WTC11 (cell line): ENCODE measurements around the gene PLXNC1. TPM values are rescaled to one million over a fixed set of nuclear protein-coding genes. Genes with fewer than 3 reads are reported as not detected.

Experiments
- ATAC-seq: fragments of 200-7000 bp; cut with Tn5 transposase; 2 replicates; pipeline ENCODE4 v1.10.0; 2021; ENCODE audit warnings: mild to moderate bottlenecking, moderate library complexity
- CTCF ChIA-PET: fragments of 300-600 bp; sonication (Branson Sonifier 250); formaldehyde crosslinking; loops from one replicate; lab custom pipeline; 2021; ENCODE audit warnings: antibody characterized with exemption; lab: Charles Lee
- POLR2A ChIA-PET: fragments of 350-600 bp; sonication (Branson Sonifier 250); formaldehyde crosslinking; loops from one replicate; lab custom pipeline; 2021; ENCODE audit warnings: antibody characterized with exemption; lab: Charles Lee
- DNase-seq: peaks from one replicate; pipeline ENCODE4 v3.0.0; 2021; ENCODE audit warnings: low spot score
- H3K27ac Mint-ChIP-seq: 2 replicates; pipeline ENCODE4 v1.8.0; 2021; ENCODE audit warnings: mixed read lengths
- H3K27me3 Mint-ChIP-seq: 2 replicates; pipeline ENCODE4 v1.8.0; 2021; ENCODE audit warnings: low read depth, mild to moderate bottlenecking, moderate library complexity, mixed read lengths
- H3K36me3 Mint-ChIP-seq: 2 replicates; pipeline ENCODE4 v1.8.0; 2021; ENCODE audit warnings: mixed read lengths
- H3K4me1 Mint-ChIP-seq: 2 replicates; pipeline ENCODE4 v1.8.0; 2022; ENCODE audit warnings: mixed read lengths
- H3K4me3 Mint-ChIP-seq: 2 replicates; pipeline ENCODE4 v1.8.0; 2021; ENCODE audit warnings: mild to moderate bottlenecking, moderate library complexity, mixed read lengths
- H3K9me3 Mint-ChIP-seq: 2 replicates; pipeline ENCODE4 v1.8.0; 2021; ENCODE audit warnings: mixed read lengths
- ELF4 ChIP-seq: sonication (generic); formaldehyde crosslinking; IDR thresholded peaks from 2 replicates; pipeline ENCODE4 v1.8.1; 2022; ENCODE audit warnings: low read depth, mild to moderate bottlenecking, moderate library complexity, missing genetic modification reagents
- ETV6 ChIP-seq: sonication (generic); formaldehyde crosslinking; IDR thresholded peaks from 2 replicates; pipeline ENCODE4 v1.8.1; 2022; ENCODE audit warnings: mild to moderate bottlenecking, missing genetic modification reagents
- FOXP1 ChIP-seq: sonication (generic); formaldehyde crosslinking; IDR thresholded peaks from 2 replicates; pipeline ENCODE4 v1.8.0; 2022; ENCODE audit warnings: missing genetic modification reagents, mild to moderate bottlenecking, moderate library complexity, borderline replicate concordance
- GABPB1 ChIP-seq: sonication (generic); formaldehyde crosslinking; IDR thresholded peaks from 2 replicates; pipeline ENCODE4 v1.8.1; 2023; ENCODE audit warnings: mild to moderate bottlenecking, missing genetic modification reagents
- JUN ChIP-seq: sonication (generic); formaldehyde crosslinking; IDR thresholded peaks from 2 replicates; pipeline ENCODE4 v1.8.0; 2023; ENCODE audit warnings: mild to moderate bottlenecking, missing genetic modification reagents
- KAT7 ChIP-seq: sonication (generic); formaldehyde crosslinking; IDR thresholded peaks from 2 replicates; pipeline ENCODE4 v1.8.1; 2023; ENCODE audit warnings: missing genetic modification reagents, mild to moderate bottlenecking, borderline replicate concordance
- NFATC4 ChIP-seq: fragments of 250-450 bp; sonication (Bioruptor Pico); IDR thresholded peaks from 2 replicates; pipeline ENCODE4 v1.9.0; 2021; ENCODE audit warnings: mild to moderate bottlenecking
- NR1H2 ChIP-seq: sonication (generic); formaldehyde crosslinking; IDR thresholded peaks from 2 replicates; pipeline ENCODE4 v1.9.0; 2021; ENCODE audit warnings: mild to moderate bottlenecking, moderate library complexity, missing genetic modification reagents
- OVOL2 ChIP-seq: fragments of 250-450 bp; sonication (Bioruptor Pico); IDR thresholded peaks from 2 replicates; pipeline ENCODE4 v1.9.0; 2021; ENCODE audit warnings: mild to moderate bottlenecking, borderline replicate concordance
- PRRX2 ChIP-seq: fragments of 250-450 bp; sonication (Bioruptor Pico); IDR thresholded peaks from 2 replicates; pipeline ENCODE4 v1.8.0; 2021; ENCODE audit warnings: mild to moderate bottlenecking
- TP53 ChIP-seq: sonication (generic); formaldehyde crosslinking; IDR thresholded peaks from 2 replicates; pipeline ENCODE4 v1.8.1; 2023; ENCODE audit warnings: mild to moderate bottlenecking, missing genetic modification reagents
- ZBTB21 ChIP-seq: sonication (generic); formaldehyde crosslinking; IDR thresholded peaks from 2 replicates; pipeline ENCODE4 v1.8.1; 2023; ENCODE audit warnings: mild to moderate bottlenecking, missing genetic modification reagents, borderline replicate concordance
- ZNF416 ChIP-seq: fragments of 250-450 bp; sonication (Bioruptor Pico); IDR thresholded peaks from 2 replicates; pipeline ENCODE4 v1.9.0; 2021; ENCODE audit warnings: mild to moderate bottlenecking, inconsistent platforms
- ZNF423 ChIP-seq: fragments of 250-450 bp; sonication (Bioruptor Pico); IDR thresholded peaks from 2 replicates; pipeline ENCODE4 v2.1.2; 2022; ENCODE audit warnings: mild to moderate bottlenecking, moderate library complexity
- total RNA-seq: library from RNA; stranded (reverse); gene quantifications from 3 replicates; pipeline ENCODE4 v1.2.3, GENCODE V29; 2021
- TF ChIP-seq, protein P1 (sequence below): sonication (generic); formaldehyde crosslinking; IDR thresholded peaks from 2 replicates; pipeline ENCODE4 v1.8.0; 2022; ENCODE audit warnings: mild to moderate bottlenecking, missing genetic modification reagents
- TF ChIP-seq, protein P2 (sequence below): sonication (generic); formaldehyde crosslinking; IDR thresholded peaks from 2 replicates; pipeline ENCODE4 v1.8.1; 2023; ENCODE audit warnings: mild to moderate bottlenecking, missing genetic modification reagents
- TF ChIP-seq, protein P3 (sequence below): sonication (generic); formaldehyde crosslinking; IDR thresholded peaks from 2 replicates; pipeline ENCODE4 v1.8.1; 2023; ENCODE audit warnings: mild to moderate bottlenecking, missing genetic modification reagents, borderline replicate concordance
- TF ChIP-seq, protein P4 (sequence below): sonication (generic); formaldehyde crosslinking; IDR thresholded peaks from 2 replicates; pipeline ENCODE4 v1.8.0; 2022; ENCODE audit warnings: mild to moderate bottlenecking, missing genetic modification reagents
- TF ChIP-seq, protein P5 (sequence below): fragments of 250-450 bp; sonication (Bioruptor Pico); conservative IDR thresholded peaks from 2 replicates; pipeline ENCODE4 v1.9.0; 2021; ENCODE audit warnings: mild to moderate bottlenecking
- TF ChIP-seq, protein P6 (sequence below): sonication (generic); formaldehyde crosslinking; IDR thresholded peaks from 2 replicates; pipeline ENCODE4 v1.8.1; 2023; ENCODE audit warnings: mild to moderate bottlenecking, missing genetic modification reagents

The PLXNC1 gene
- total RNA-seq, 1 experiment from 2014 or later, result 3.1 TPM

DNA sequence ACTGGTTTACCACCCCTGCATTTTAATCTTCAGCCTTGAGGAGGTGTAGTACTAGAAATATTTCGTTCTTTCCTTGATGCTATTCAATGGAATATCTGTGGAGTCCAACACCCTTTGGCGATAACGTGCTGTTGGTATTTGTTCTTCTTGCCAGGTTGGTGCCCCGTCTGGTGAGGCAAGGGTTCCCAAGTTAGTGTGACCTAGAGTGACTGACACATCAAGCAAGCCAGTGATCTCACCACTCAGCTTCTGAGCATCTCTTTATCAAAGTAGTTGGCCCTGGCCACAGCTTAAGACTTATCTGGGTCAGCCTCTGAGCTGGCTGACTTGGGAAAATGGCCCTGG, 60.2 kb downstream of the PLXNC1 start (continued):
- TF ChIP-seq KAT7 (CRISPR knock-in tag) (no peak), ETV6 (CRISPR knock-in tag) (no peak), NR1H2 (no peak), NFATC4 (CRISPR knock-in tag) (no peak), FOXP1 (no peak)
- TF ChIP-seq, protein P1, sequence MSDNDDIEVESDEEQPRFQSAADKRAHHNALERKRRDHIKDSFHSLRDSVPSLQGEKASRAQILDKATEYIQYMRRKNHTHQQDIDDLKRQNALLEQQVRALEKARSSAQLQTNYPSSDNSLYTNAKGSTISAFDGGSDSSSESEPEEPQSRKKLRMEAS (CRISPR knock-in tag), result no peak

DNA sequence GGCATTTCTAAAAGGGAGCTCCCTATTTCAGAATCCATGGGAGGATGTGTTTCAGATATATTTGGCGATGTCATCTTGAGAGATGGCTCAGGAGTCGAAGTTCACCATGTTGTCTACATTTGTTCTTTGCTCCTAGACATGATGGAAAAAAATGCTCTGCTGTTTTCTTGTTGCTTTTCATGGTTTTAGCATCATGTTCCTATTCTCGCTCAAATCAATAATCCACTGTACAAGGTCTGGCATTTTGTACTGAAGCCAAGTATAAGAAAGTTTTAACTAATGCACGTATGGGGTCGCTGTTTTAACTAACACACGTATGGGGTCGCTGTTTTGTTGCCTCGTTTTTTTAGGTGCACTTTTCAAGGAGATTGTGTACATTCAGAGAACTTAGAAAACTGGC, 60.9 kb downstream of the PLXNC1 start:
- Mint-ChIP-seq H3K9me3 (peaks cover 4% of the 10 kb centered on the region), H3K4me3 (no peak overlapping the region), H3K4me1 (peaks cover 19% of the 10 kb centered on the region), H3K27ac (no peak overlapping the region), H3K36me3 (0 out of 2 replicates have a peak, but pooled peaks cover 3% of the 10 kb centered on the region), H3K27me3 (no peaks in the 10 kb centered on the region)
- ChIA-PET POLR2A (no interaction called here), CTCF (interaction anchor here (1.4 kb wide), 1 partner anchor 10 kb away, joined by 5 read pairs; no protein-coding TSS in a partner anchor)
- TF ChIP-seq OVOL2, result no peak
- no peak for DNase-seq
- ATAC-seq, result no peak

DNA sequence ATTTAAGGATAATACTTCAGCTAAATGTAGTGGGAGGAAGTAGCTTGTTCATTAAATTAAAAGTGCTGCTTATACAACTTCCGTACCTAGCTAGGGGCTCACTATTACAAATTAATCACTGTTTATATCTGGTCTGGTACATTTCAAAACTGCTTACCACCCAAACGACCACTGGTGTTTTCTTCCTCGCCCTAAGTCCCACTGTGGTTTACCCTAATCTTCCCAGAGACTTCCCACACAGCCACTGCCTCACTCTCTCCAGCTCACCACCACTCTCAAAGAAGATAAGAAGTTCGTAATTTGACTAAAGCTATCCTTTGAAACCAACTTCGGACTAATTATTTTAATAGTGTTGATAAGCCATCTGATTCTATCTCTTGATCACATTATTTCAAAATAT, 62.6 kb downstream of the PLXNC1 start:
- Mint-ChIP-seq H3K36me3 (0 out of 2 replicates have a peak, but pooled peaks cover 3% of the 10 kb centered on the region), H3K4me1 (peaks cover 7% of the 10 kb centered on the region), H3K4me3 (no peak overlapping the region), H3K27me3 (no peaks in the 10 kb centered on the region), H3K9me3 (peaks cover 4% of the 10 kb centered on the region), H3K27ac (no peak overlapping the region)
- ATAC-seq, result no peak
- ChIA-PET POLR2A (no interaction called here), CTCF (no interaction called here)
- DNase-seq, result no peak
- no peak for TF ChIP-seq ELF4 (CRISPR knock-in tag)
- TF ChIP-seq, protein P2, sequence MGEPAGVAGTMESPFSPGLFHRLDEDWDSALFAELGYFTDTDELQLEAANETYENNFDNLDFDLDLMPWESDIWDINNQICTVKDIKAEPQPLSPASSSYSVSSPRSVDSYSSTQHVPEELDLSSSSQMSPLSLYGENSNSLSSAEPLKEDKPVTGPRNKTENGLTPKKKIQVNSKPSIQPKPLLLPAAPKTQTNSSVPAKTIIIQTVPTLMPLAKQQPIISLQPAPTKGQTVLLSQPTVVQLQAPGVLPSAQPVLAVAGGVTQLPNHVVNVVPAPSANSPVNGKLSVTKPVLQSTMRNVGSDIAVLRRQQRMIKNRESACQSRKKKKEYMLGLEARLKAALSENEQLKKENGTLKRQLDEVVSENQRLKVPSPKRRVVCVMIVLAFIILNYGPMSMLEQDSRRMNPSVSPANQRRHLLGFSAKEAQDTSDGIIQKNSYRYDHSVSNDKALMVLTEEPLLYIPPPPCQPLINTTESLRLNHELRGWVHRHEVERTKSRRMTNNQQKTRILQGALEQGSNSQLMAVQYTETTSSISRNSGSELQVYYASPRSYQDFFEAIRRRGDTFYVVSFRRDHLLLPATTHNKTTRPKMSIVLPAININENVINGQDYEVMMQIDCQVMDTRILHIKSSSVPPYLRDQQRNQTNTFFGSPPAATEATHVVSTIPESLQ (CRISPR knock-in tag), result no peak

DNA sequence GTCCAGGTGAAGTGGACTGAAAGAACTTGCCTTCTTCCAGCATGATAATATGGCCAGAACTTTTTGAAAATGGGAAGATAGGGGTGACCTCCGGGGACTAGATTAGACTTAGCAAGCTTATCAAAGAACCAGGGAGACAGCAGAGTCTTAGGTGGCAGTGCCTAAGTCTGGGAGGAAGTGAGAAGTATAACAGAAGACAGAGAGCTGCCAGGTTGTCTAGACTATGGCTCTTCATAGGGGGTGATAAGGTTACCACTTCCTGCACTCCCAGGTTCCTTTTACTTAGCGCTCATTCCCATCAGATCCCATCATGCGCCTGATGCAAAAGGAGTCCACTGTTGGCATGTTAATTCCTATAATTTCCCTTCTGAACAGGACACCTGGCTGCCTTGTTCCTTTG, 69.9 kb downstream of the PLXNC1 start:
- Mint-ChIP-seq H3K4me1 (no peaks in the 10 kb centered on the region), H3K27me3 (peaks cover 2% of the 10 kb centered on the region; the same call in 1 of the 2 replicates), H3K36me3 (no peaks in the 10 kb centered on the region), H3K9me3 (no peaks in the 10 kb centered on the region), H3K4me3 (no peak overlapping the region), H3K27ac (no peak overlapping the region)
- ChIA-PET POLR2A (no interaction called here), CTCF (no interaction called here)
- DNase-seq (no peak), ATAC-seq (no peak)
- TF ChIP-seq JUN (CRISPR knock-in tag) (no peak), ZBTB21 (CRISPR knock-in tag) (no peak), ZNF423 (no peak), TP53 (CRISPR knock-in tag) (no peak), FOXP1 (no peak), GABPB1 (CRISPR knock-in tag) (no peak), NR1H2 (no peak), ZNF416 (CRISPR knock-in tag) (no peak), OVOL2 (no peak), PRRX2 (CRISPR knock-in tag) (no peak)
- TF ChIP-seq, protein P3, sequence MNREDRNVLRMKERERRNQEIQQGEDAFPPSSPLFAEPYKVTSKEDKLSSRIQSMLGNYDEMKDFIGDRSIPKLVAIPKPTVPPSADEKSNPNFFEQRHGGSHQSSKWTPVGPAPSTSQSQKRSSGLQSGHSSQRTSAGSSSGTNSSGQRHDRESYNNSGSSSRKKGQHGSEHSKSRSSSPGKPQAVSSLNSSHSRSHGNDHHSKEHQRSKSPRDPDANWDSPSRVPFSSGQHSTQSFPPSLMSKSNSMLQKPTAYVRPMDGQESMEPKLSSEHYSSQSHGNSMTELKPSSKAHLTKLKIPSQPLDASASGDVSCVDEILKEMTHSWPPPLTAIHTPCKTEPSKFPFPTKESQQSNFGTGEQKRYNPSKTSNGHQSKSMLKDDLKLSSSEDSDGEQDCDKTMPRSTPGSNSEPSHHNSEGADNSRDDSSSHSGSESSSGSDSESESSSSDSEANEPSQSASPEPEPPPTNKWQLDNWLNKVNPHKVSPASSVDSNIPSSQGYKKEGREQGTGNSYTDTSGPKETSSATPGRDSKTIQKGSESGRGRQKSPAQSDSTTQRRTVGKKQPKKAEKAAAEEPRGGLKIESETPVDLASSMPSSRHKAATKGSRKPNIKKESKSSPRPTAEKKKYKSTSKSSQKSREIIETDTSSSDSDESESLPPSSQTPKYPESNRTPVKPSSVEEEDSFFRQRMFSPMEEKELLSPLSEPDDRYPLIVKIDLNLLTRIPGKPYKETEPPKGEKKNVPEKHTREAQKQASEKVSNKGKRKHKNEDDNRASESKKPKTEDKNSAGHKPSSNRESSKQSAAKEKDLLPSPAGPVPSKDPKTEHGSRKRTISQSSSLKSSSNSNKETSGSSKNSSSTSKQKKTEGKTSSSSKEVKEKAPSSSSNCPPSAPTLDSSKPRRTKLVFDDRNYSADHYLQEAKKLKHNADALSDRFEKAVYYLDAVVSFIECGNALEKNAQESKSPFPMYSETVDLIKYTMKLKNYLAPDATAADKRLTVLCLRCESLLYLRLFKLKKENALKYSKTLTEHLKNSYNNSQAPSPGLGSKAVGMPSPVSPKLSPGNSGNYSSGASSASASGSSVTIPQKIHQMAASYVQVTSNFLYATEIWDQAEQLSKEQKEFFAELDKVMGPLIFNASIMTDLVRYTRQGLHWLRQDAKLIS, result no peak
- TF ChIP-seq, protein P4, sequence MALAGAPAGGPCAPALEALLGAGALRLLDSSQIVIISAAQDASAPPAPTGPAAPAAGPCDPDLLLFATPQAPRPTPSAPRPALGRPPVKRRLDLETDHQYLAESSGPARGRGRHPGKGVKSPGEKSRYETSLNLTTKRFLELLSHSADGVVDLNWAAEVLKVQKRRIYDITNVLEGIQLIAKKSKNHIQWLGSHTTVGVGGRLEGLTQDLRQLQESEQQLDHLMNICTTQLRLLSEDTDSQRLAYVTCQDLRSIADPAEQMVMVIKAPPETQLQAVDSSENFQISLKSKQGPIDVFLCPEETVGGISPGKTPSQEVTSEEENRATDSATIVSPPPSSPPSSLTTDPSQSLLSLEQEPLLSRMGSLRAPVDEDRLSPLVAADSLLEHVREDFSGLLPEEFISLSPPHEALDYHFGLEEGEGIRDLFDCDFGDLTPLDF (CRISPR knock-in tag), result no peak
- TF ChIP-seq, protein P5, sequence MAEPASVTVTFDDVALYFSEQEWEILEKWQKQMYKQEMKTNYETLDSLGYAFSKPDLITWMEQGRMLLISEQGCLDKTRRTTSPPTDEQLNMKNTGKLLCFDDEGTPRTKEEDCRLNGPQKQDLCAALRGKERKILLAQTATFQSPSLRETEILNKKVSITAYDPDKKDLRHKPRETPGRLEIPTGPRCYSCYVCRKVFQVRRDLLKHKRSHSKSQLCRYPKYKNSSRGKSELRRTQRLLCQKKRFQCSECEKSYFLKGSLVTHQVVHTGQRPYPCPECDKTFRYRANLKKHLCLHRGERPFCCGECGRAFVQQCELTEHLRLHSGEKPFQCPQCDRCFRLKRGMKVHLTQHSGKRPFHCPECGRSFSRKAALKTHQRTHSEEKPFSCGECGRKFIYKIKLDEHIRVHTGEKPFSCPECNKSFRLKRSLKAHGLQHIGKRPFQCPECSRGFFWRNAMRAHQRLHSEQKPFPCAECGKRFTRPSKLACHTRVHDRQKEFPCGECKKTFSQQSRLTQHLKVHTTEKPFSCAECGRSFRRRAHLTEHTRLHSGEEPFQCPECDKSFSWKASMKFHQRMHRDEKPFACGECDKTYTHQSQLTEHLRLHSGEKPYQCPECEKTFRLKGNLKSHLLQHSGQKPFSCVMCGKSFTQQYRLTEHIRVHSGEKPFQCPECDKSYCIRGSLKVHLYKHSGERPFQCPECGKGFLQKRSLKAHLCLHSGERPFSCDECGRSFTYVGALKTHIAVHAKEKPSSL, result no peak
- TF ChIP-seq, protein P6, sequence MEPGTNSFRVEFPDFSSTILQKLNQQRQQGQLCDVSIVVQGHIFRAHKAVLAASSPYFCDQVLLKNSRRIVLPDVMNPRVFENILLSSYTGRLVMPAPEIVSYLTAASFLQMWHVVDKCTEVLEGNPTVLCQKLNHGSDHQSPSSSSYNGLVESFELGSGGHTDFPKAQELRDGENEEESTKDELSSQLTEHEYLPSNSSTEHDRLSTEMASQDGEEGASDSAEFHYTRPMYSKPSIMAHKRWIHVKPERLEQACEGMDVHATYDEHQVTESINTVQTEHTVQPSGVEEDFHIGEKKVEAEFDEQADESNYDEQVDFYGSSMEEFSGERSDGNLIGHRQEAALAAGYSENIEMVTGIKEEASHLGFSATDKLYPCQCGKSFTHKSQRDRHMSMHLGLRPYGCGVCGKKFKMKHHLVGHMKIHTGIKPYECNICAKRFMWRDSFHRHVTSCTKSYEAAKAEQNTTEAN (CRISPR knock-in tag), result no peak
